Measurements from ENCODE around the gene ALOX15B.
"Not testable (repeated sequence)": the region's sequence is repeated elsewhere in the genome, so short reads cannot be mapped to it uniquely, and the experiment has no call there.

Gene ALOX15B

DNA sequence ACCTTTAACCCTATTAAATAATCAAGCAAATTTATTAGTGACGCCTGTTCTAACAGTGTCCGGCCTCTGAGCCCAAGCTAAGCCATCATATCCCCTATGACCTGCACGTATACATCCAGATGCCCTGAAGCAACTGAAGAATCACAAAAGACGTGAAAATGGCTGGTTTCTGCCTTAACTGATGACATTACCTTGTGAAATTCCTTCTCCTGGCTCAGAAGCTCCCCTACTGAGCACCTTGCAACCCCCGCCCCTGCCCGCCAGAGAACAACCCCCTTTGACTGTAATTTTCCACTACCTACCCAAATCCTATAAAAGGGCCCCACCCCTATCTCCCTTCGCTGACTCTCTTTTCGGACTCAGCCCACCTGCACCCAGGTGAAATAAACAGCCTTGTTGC, 23.0 kb downstream of the ALOX15B start:
- DNase-seq (ENCODE audit: low read depth, low spot score) = not testable (repeated sequence)

DNA sequence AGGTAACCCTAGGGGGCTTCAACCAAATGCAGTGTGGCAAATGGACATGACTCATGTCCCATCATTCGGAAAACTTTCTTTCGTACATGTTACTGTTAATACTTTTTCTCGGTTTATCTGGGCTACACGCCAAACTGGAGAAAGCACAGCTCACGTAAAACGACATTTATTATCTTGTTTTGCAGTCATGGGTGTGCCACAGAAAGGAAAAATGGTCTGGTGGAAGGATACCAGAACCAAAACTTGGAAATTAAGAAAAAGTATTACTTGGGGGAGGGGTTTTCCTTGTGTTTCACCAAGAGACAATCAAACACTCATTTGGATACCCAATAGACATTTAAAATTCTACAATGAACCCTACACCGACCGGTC, 23.6 kb downstream of the ALOX15B start:
- DNase-seq (ENCODE audit: low read depth, low spot score) = no peak

DNA sequence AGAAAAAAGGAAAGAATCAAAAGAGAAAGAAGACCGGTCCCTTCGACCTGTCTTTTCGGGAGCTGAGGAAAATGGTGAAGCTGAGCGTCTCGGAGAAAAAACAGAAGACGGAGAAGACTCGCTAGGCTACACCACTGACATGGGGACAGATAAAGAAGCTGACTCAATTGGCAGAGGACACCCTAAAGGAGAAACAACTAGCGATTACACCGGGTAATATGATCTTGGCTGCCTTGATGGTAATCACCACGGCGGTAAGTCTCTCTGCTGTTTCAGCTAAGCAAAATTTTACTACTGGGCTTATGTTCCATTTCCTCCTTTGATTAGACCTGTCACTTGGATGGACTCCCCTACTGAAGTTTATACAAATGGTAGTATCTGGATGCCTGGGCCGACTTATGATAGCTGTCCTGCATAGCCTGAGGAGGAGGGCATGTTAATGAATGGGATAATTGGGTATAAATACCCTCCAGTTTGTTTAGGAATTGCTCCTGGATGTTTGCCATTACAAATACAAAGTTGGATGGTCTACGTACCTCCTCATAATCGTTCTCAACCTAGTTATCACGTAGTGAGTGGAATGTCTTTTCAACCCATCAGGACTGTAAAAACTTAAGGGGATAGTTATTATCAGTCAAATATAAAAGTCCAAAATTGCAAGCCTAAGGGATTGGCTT, 24.1 kb downstream of the ALOX15B start:
- DNase-seq (ENCODE audit: low read depth, low spot score) = no peak

DNA sequence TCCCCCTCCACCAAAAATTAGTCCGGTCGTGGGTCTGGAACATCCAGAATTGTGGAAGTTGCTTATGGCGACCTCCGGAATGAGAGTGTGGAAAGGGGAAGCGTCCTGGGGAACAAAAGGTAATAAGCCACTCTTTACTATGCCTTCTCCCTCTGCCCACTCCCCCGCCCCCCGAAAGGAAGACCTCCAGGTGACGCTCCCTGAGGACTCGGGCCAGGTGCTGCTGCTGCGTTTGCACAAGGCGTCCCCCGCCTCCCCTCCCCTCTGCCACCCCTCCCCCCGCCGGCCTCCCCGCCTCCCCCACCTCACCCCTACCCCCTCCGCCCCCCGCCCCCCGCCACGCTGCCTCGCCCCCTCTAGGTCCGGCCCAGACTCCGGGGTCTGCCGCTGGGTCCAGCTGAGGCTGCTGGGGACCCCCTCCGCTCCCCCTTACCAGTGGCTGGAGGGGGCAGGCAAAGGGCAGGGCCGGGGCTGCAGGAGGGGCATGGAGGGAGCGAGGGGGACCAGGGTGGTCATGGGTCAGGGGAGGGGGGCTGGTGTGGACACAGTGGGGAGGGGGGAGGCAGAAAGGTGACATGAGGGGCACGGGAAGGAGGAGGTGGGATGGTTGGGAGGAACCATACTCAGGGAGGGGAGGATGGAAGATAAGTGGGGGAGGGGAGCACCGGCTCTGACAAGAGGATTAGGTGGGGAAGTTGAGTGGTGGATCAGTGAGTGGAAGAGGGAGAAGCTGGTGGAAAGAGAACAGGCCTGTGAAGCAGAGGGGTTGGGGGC, 25.1 kb downstream of the ALOX15B start:
- no peak for DNase-seq (ENCODE audit: low read depth, low spot score)

DNA sequence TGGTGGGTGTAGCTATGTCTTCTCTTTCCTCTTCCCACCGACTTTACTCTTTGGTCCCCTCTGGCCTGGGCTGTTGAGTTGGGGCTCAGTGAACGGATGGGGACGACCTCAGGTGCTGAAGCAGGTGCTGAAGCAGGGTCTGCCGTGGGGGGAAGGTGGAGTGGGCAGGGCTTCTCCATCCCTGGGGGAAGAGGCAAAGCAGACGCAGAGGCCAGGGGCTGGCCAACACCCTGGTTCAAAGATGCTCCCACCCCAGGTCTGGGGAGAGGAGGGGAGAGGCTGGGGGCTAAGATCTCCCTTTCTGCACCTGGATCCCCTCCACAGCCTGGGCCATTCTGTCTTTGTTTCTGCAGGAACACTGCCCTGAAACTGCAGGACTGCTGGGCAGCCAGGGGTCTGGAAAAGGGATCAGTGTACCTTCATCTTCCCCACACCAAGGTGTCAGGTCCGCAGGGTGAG, 25.7 kb downstream of the ALOX15B start:
- no peak for DNase-seq (ENCODE audit: low read depth, low spot score)

DNA sequence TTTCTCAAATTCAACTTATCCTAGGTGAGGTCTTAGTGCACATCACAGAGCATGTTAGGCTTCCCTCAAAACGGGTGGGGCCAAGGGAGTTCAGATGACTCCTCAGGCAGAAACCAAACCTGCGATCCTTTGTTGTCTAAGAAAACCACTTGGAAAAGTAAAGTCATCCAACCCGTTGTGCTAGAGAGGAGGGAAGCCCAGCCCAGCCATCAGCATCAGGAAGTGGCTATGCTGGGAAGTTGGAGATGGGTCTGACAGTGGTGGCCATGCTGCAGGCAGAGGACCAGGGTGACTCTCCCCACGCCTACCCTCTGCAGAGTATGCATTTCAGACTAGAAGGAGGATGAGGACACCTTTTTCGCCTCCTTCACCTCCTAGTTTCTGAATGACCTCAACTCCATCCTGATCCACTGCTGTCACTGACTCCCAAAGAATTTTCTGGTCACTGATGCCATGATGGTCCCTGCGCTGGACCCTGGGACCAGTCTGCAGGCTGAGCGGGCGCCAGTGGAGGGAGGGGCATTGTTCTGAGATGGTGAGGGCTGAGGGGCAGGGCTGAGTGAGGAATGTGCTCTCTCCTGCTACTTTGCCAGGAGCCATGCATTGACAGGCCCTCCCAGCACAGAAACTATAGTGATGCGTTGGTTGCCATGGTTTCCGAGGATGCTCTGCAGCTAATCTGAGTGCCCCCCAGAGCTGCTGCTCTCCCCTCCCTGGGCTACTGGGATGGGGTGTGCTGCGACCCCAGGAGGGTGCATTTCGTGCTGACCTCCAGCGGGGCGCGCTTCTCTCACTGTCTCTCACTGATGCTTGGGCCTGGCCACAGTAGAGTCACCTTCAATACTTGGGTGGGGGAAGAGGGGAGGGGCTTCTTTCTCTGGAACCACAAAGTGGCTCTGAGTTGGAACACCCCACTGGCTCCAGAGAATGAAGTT, 28.2 kb downstream of the ALOX15B start:
- DNase-seq (ENCODE audit: low read depth, low spot score) = no peak

DNA sequence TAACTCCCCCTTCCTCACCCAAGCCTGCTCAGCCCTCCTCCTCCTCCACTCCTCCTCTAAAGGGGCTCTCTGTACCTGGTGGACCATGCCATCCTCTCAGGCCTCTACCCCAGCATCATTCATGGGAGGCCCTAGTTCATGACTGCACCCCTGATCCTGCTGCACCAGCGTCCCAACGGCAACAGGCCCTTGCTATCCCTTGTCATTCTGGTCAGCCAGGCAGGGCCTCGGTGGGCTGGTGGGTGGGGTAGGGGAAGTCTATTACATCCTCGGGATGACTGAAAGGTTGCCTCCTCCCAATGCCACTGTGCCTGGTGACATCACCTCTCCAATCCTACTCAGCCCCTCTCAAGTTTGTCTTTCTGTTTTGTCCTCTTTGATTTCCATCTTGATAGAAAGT, 28.9 kb downstream of the ALOX15B start:
- no peak for DNase-seq (ENCODE audit: low read depth, low spot score)

DNA sequence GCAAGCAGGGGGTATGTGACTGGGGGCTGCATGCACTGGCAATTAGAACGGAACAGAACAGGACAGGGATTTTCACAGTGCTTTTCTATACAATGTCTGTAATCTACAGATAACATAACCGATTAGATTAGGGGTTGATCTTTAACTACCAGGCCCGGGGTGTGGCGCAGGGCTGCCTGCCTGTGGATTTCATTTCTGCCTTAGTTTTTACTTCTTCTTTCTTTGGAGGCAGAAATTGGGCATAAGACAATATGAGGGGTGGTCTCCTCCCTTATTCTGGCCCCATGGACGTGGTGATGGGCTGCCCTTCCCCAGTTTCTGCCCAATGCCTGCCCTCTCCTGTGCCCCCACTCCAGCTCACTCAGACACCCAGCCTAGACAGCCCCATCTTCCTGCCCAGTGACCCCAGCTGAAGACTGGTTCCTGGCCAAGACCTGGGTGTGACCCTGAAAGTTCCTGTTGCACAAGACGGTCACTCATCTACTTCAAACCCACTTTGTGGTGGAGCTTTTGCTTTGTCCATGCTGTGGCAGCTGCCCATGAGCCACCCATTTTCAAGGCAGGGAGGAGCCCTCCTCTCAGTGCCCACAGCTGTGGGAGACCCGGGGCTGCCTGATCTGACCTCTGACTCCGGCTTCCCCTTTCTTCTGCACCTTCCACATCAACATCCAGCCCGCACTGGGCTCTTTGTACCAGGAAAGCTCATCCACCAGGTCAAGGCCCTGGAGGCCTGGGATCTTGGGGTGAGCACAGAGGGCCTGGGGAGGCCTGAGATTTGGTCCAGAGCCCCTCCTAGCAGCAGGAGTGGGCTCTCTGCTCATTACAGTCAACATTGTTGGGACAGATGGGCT, 30.1 kb downstream of the ALOX15B start:
- no peak for DNase-seq (ENCODE audit: low read depth, low spot score)

DNA sequence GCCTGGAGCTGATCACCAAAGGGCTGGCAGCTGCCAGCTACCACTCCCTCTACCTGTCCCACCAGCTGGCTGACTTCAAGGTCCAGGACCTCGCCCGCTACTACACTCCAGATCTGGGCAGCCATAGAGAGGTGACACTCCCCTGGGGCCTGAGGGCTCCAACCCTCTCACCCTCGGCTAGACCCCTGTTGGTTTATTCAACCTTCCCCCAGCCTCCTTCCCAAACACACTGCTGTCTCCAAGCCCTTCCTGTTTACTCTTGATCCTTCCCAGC, 30.7 kb downstream of the ALOX15B start:
- DNase-seq (ENCODE audit: low read depth, low spot score) = no peak

DNA sequence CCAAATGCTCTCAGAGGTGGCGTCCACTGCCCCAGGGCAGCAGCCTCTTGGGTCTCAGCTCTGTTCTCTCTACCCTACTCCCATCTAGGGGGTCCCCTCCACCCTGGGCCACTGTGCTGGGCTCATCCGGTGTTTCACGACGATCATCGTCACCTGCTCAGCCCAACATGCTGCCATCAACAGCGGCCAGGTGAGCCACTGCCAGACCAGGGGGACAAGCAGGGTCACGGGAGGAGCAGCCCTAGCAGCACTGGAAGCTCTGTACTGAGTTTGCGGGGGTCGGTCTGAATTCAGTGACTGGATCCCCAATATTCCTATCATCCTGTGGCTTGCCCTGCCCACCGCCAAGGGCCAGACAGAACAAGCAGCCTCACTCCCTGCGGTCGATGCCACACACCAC, 32.6 kb downstream of the ALOX15B start:
- no peak for DNase-seq (ENCODE audit: low read depth, low spot score)

DNA sequence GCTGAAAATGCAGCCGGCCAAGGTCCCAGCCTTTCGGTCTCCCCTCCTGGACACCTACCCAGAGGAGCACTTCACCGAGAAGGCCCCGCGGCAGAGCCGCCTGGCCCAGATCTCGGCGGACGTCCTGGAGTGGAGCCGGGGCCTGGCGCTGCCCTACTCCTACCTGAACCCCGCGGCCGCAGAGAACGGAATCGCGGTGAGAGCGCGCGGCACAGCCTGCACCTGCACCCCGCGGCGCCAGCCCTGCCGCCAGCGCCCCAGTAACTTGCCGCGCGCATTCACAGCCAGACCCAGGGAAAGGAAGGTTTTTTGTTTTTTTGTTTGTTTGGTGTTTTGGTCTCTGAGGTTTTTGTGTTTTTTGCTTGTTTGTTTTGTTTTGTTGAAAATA, 33.5 kb downstream of the ALOX15B start:
- no peak for DNase-seq (ENCODE audit: low read depth, low spot score)

DNA sequence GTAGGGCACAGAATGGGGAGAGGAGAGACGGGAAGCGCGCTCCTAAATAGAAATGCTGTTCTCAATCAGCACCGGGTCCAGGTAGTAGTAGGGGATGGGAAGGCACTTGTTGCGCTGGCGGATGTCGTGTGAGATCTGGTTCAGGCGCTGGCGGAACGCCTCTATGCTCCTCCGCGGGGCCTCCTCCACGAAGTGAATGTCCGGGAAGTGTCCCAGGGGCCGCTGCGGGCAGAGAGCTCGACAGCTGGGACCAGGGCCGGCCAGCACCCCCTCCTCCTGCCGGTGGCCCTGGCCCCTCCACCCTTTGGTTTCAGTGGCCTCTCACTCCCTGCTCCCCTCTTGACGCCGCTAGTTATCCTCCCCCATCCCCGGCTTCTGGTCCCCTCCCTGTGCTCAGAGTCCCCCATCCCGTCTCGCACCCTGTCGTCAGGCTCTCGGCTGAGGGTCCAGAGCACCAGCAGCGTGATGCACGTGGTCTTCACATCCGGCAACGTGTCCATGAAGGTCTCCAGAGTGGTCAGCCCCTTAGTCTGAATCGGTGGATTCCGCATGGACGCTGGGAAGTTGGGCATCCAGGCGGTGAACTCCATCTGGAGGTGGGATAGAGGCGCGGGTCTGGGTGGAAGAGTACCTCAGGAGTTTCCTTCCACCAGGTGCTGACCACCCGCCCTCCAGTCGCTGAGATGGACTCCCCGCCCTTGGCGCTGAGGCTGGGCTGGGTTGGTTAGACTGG, 34.0 kb downstream of the ALOX15B start:
- DNase-seq (ENCODE audit: low read depth, low spot score) = no peak

DNA sequence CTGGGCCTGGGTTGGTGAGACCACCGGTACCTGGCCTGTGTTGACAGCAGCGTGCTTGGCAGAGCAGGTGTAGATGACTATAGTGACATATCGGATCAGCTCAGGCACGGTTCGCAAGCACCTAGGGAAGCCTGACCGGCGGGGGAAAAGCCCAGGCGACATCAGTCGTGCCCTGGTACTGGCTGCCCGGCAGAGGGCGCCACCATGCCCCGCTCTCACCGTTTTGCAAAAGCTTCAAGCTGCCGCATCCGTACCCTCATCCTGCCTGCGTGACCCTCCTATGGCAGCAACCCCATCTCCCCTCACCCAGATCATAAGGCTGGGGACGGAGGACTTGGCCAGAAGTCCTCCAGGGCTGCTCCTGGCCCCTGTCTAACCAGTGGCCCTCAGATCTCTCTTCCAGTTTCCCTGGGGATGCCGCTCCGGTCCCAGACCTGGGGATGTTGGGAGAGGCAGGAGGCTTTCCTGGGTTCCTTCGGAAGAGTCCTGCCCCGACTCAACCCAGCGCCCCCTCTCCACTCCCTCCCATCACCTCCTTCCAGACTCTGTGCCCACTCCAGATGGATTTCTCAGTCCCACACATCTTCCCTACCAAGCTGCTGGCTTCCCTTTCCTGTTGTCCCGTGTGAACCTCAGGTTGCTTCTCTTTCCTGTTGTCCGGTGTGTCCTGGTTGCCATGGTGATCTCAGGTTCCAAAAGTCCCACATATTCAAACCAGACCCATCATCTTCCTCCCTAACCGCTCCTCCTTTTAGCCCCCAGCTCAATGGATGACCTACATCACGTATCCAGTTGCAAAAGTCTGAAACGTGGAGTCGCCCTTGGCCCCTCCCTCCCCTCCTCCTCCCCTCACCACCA, 35.0 kb downstream of the ALOX15B start:
- DNase-seq (ENCODE audit: low read depth, low spot score) = peak; percentile 77

DNA sequence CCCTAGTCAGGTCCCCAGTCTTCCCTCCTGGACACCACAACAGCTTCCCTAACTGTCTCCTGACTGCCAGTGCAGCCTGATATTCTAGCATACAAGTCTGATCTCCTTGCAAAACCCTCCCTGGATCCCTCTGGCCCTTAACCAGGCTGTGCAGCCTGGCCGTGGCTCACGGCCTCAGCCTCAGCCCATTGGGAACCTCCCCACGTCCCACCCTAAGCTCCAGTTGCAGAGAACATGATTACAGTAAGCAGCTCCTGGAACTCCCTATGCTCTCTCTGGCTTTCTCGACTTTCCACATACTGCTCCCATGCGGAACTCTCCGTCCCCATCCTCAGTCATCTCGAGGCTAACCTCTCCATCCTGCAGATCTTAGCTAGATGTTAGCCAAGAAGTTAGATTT, 35.7 kb downstream of the ALOX15B start:
- DNase-seq (ENCODE audit: low read depth, low spot score) = no peak

DNA sequence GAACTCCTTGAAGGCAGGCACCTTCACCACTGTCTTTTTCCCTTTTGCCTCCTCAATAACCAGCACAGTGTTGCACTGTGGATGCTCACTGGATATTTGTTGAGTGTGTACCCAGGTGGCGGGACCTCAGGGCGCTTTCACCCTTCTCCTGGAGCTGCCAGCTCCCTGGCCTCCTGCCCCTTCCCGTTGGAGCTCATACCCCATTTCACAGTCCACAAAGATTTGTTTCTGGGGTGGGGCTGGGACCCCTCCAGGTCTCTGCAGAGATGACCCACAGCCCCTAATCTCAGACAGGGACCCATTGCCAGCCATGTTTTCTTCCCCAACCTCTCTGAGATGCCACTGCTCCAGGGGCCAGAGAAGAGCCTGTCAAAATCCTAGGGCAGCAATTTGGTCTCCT, 36.2 kb downstream of the ALOX15B start:
- no peak for DNase-seq (ENCODE audit: low read depth, low spot score)

DNA sequence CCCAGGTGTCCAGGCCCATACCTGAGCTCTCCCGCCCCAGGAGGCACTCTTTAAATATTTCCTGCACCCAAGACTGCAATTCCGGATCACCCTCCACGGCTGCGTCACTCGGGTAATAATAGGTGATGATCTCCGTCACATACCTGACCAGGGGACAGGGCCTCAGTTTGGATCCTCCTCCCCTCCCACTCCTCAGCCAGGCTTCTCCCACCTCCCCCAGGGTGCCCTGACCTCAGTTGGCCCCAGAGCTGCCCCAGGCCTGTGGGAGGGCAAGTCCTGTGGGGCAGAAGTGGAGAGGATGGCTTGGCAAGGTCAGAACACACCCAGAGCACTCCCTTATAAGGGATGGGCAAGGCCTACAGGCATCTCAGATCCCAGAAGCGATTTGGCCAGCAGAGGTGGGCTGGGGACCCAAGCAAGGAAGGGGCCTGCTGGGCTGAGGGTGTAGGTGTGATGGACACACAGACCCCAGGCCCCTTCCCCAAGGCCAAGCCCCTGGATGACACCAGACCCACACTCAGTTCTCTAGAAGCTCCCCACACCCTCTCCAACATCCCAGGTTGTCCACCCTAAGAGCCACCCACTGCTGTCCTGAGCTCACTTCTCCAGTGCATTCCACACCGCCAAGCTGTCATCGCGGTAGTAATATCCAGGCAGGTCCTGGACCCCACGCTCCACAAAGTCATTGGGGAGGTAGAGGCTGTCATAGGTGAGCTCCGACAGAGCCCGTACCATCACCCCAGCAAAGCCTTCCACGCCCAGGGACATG, 36.9 kb downstream of the ALOX15B start:
- DNase-seq (ENCODE audit: low read depth, low spot score) = no peak

DNA sequence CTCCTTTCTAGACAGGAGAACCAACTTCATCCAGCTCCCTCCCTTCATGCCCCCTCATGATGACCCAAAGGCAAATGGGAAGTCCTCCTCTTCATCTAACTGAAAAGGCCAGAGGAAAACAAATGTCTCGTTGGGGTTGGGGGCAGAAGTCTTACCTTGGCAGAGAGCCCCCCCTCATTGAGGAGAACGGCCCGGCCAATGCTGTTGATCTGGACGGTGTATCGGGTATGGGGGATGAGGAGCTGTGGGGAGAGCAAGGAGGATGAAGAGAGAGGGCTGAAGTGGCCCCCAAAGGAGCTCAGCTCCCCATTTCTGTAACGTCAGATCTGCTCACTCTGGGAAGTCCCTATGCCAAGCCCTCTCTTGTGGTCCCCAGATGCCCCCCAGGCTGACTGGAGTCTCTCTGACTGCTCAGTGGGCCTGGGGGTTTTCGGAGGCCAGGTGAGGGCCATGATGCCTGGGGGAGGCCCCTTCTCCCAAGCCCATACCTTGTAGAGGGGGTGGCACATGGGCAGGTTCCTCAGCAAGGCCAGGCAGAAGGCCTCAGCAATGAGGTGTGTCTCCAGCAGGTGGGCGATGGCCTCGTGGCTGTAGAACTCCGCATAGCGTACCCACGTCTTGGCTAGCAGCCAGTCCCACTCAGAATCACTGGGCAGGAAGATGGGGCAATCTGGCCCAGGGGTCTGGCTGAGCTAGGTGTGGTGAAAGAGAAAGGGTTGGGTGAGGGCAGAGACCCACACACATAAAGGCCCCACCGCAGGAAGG, 37.8 kb downstream of the ALOX15B start:
- no peak for DNase-seq (ENCODE audit: low read depth, low spot score)

DNA sequence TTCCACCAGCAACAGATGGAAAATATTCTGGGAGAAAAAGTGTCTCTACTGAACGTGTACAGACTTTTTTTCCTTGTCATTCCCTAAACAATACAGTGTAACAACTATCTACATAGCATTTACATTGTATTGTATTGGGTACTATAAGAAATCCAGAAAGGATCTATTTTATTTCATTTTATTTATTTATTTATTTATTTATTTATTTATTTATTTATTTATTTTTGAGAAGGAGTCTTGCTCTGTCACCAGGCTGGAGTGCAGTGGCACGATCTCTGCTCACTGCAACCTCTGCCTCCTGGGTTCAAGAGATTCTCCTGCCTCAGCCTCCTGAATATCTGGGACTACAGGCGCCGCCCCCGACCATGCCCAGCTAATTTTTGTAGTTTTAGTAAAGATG, 39.1 kb downstream of the ALOX15B start:
- not testable (repeated sequence) for DNase-seq (ENCODE audit: low read depth, low spot score)
